PFSK-1 (cell line): ENCODE data around the gene CIPC.

Experiments used
- FOXP2 ChIP-seq: optimal IDR thresholded peaks from 2 replicates; pipeline ENCODE3; 2011; ENCODE audit warnings: borderline replicate concordance, control low read depth, inconsistent platforms; ENCODE audit not compliant: insufficient read depth; ENCODE audit errors: extremely low read length, extremely low read depth
- POLR2AphosphoS5 ChIP-seq: IDR thresholded peaks from 2 replicates; pipeline ENCODE4 v1.6.1; 2012; ENCODE audit warnings: low read depth, mild to moderate bottlenecking, control low read depth, low read length, moderate library complexity
- SIN3A ChIP-seq: IDR thresholded peaks from 2 replicates; pipeline ENCODE4 v1.6.1; 2012; ENCODE audit warnings: mild to moderate bottlenecking, low read length, moderate library complexity, borderline replicate concordance; ENCODE audit not compliant: insufficient read depth
- TAF1 ChIP-seq: IDR thresholded peaks from 2 replicates; pipeline ENCODE4 v1.6.1; 2012; ENCODE audit warnings: low read length, control low read depth, borderline replicate concordance; ENCODE audit not compliant: insufficient read depth
- TF ChIP-seq, protein P1 (sequence below), 2 experiments: IDR thresholded peaks; 2 replicates each; pipeline versions ENCODE4 v1.6.1 to v1.8.0; 2011 to 2012; ENCODE audit warnings: low read depth in 2 of 2, low read length in 2 of 2, control low read depth in 1 of 2, inconsistent platforms in 1 of 2, mild to moderate bottlenecking in 1 of 2, moderate library complexity in 1 of 2; ENCODE audit not compliant: insufficient read depth in 1 of 2

CIPC gene

DNA sequence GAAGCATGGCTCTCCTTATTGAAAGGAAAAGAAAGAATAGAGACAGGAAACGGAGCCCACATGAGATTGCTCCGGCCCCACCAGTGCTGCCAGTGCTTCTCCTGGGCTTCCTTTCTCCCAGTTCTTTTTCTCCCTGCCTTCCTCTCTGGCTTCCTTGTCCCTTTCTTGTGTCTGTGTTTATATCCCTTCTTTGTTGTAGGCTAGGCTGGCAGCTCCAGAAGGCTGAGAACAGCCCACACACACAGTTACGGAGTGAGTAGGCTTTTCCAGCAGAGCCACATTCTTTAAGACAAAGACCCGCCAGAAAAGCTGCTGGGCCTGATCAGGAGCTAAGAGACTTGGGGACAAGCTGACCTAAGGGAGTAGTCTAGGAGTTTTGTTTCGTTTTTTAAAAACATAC lies 13.0 kb downstream of the CIPC start:
- TF ChIP-seq POLR2AphosphoS5 = no peak
- TF ChIP-seq, protein P1, sequence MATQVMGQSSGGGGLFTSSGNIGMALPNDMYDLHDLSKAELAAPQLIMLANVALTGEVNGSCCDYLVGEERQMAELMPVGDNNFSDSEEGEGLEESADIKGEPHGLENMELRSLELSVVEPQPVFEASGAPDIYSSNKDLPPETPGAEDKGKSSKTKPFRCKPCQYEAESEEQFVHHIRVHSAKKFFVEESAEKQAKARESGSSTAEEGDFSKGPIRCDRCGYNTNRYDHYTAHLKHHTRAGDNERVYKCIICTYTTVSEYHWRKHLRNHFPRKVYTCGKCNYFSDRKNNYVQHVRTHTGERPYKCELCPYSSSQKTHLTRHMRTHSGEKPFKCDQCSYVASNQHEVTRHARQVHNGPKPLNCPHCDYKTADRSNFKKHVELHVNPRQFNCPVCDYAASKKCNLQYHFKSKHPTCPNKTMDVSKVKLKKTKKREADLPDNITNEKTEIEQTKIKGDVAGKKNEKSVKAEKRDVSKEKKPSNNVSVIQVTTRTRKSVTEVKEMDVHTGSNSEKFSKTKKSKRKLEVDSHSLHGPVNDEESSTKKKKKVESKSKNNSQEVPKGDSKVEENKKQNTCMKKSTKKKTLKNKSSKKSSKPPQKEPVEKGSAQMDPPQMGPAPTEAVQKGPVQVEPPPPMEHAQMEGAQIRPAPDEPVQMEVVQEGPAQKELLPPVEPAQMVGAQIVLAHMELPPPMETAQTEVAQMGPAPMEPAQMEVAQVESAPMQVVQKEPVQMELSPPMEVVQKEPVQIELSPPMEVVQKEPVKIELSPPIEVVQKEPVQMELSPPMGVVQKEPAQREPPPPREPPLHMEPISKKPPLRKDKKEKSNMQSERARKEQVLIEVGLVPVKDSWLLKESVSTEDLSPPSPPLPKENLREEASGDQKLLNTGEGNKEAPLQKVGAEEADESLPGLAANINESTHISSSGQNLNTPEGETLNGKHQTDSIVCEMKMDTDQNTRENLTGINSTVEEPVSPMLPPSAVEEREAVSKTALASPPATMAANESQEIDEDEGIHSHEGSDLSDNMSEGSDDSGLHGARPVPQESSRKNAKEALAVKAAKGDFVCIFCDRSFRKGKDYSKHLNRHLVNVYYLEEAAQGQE (IDR thresholded peaks at IDR 0.05; ENCODE audit: insufficient read depth in 1 of 2, low read depth in 2 of 2, low read length in 2 of 2) = no peak
- no peak for TF ChIP-seq SIN3A
- TF ChIP-seq FOXP2 = no peak

- TF ChIP-seq FOXP2 = no peak
Measured at GRCh38 chr14:77113644-77114043, 15.6 kb downstream of the CIPC start.

- TF ChIP-seq TAF1 = no peak
- TF ChIP-seq, protein P1 (IDR thresholded peaks at IDR 0.05; ENCODE audit: insufficient read depth in 1 of 2, low read depth in 2 of 2, low read length in 2 of 2) = no peak
- no peak for TF ChIP-seq FOXP2
- TF ChIP-seq SIN3A = no peak
- TF ChIP-seq POLR2AphosphoS5 = no peak
Measured at GRCh38 chr14:77114609-77115008, 16.6 kb downstream of the CIPC start.

DNA sequence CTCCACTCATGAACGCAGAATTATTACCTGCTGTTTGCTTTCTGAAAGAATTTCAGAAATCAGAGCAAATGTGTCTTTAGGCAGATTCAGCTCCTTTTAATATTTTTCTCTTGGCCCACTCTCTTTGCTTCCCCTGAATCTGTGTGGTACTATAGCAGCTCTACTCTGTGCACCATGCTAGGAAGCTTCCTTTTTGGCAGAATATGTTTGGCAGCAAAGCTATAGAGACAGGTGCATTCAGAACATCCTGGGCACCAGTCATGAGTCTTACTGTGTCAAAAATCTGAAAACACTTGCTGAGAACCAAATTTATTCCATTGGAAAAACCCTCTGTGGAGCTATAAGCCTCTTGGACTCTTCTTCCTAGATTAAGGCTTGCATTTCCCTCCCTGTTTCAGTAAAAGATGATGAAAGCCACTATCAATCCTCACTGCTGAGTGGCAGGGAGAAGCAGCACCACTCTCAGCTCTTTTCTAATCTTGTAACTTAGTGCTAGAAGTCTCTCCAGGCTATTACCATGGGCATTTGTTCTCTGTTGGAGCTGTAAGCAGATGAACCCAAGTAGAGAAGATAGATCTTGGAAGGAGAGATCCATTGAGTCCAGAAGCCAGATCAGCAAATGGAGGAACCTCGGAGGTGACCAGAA lies 18.2 kb downstream of the CIPC start:
- TF ChIP-seq TAF1 (no peak), SIN3A (no peak), POLR2AphosphoS5 (no peak), FOXP2 (no peak)
- TF ChIP-seq, protein P1 (IDR thresholded peaks at IDR 0.05; ENCODE audit: insufficient read depth in 1 of 2, low read depth in 2 of 2, low read length in 2 of 2) = no peak

DNA sequence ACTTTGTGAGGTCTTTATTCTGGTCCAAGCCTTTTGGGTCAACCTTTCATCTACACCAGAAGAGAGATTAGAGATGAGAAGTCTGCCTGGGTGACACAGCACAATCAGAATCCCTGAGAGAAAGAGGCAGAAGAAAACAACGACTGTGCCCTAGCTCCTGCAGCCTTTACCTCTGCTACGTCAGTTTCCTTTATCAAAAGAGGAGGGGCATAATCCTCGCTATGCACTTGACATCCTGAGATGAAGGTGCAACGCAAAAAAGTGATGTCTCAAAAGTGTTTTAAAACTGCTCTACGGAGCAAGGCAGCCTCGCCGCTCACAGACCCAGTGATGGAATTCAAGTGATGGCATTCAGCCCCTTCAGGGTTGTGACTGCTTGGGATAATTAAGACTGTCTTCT lies 21.8 kb downstream of the CIPC start:
- TF ChIP-seq TAF1 = no peak
- no peak for TF ChIP-seq POLR2AphosphoS5
- TF ChIP-seq FOXP2 = no peak
- TF ChIP-seq, protein P1 (IDR thresholded peaks at IDR 0.05; ENCODE audit: insufficient read depth in 1 of 2, low read depth in 2 of 2, low read length in 2 of 2) = no peak
- TF ChIP-seq SIN3A = no peak
